ENCODE data around the gene FUT4.

DNA sequence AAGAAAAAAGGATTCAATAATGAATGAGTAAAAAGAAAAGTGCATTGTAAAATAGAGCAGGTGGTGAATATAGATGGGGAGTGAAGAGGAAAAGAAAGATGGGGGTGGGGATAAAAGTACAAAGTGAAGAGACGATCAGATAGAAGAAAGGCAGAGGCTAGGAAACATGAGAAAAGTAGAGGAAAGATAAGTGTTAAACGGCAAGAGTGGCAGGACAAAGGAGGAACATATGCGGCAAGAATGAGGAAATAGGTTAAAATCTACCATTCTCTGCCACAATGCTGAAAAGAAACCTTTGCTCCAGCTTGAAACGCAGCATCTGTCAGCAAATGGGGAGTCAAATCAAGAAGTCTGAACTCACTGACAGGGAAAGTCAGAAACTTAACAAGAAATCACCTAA lies 6.8 kb downstream of the FUT4 start:
- TF ChIP-seq, protein P1, sequence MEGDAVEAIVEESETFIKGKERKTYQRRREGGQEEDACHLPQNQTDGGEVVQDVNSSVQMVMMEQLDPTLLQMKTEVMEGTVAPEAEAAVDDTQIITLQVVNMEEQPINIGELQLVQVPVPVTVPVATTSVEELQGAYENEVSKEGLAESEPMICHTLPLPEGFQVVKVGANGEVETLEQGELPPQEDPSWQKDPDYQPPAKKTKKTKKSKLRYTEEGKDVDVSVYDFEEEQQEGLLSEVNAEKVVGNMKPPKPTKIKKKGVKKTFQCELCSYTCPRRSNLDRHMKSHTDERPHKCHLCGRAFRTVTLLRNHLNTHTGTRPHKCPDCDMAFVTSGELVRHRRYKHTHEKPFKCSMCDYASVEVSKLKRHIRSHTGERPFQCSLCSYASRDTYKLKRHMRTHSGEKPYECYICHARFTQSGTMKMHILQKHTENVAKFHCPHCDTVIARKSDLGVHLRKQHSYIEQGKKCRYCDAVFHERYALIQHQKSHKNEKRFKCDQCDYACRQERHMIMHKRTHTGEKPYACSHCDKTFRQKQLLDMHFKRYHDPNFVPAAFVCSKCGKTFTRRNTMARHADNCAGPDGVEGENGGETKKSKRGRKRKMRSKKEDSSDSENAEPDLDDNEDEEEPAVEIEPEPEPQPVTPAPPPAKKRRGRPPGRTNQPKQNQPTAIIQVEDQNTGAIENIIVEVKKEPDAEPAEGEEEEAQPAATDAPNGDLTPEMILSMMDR (IDR thresholded peaks at IDR 0.05; ENCODE audit: poor library complexity) = no peak
- TF ChIP-seq EZH2 (IDR thresholded peaks at IDR 0.05; ENCODE audit: borderline replicate concordance) (no peak), EZH2phosphoT487 (IDR thresholded peaks at IDR 0.05; ENCODE audit: low read depth, severe bottlenecking, unreplicated experiment) (no peak)
